HepG2 (cell line): ENCODE measurements around the gene RIPOR1. TPM values are rescaled to one million over a fixed set of nuclear protein-coding genes. Genes with fewer than 3 reads are reported as not detected.

Source experiments
- ATF2 ChIP-seq: sonication (generic); formaldehyde crosslinking; IDR thresholded peaks from 2 replicates; pipeline ENCODE4 v1.4.0; 2020; ENCODE audit warnings: missing genetic modification reagents
- DMAP1 ChIP-seq: IDR thresholded peaks from 2 replicates; pipeline ENCODE4 v1.6.1; 2016
- ELF4 ChIP-seq: sonication (generic); formaldehyde crosslinking; IDR thresholded peaks from 2 replicates; pipeline ENCODE4 v1.5.0; 2020; ENCODE audit warnings: missing genetic modification reagents, mild to moderate bottlenecking, moderate library complexity, borderline replicate concordance
- HNRNPUL1 ChIP-seq: fragments of 200-400 bp; formaldehyde crosslinking; IDR thresholded peaks from 2 replicates; pipeline ENCODE4 v1.6.1; 2017; ENCODE audit warnings: low read depth, mild to moderate bottlenecking, low read length, moderate library complexity
- MEF2D ChIP-seq: sonication (generic); formaldehyde crosslinking; IDR thresholded peaks from 2 replicates; pipeline ENCODE4 v1.5.1; 2020; ENCODE audit warnings: mild to moderate bottlenecking, missing genetic modification reagents
- PATZ1 ChIP-seq: sonication (generic); formaldehyde crosslinking; IDR thresholded peaks from 2 replicates; pipeline ENCODE4 v1.4.0; 2020; ENCODE audit warnings: missing genetic modification reagents
- PLSCR1 ChIP-seq: sonication (generic); formaldehyde crosslinking; IDR thresholded peaks from 2 replicates; pipeline ENCODE4 v1.5.0; 2020; ENCODE audit warnings: missing genetic modification reagents, mild to moderate bottlenecking, borderline replicate concordance
- RBM22 ChIP-seq: fragments of 200-400 bp; formaldehyde crosslinking; optimal IDR thresholded peaks from 2 replicates; pipeline ENCODE3; 2017; ENCODE audit warnings: mild to moderate bottlenecking, low read length, moderate library complexity
- TAF1 ChIP-seq: sonication (generic); formaldehyde crosslinking; IDR thresholded peaks from 2 replicates; pipeline ENCODE4 v1.4.0; 2020; ENCODE audit warnings: missing genetic modification reagents
- ZFP90 ChIP-seq: sonication (generic); formaldehyde crosslinking; IDR thresholded peaks from 2 replicates; pipeline ENCODE4 v1.8.0; 2022; ENCODE audit warnings: missing genetic modification reagents, mild to moderate bottlenecking, inconsistent platforms, borderline replicate concordance
- ZNF276 ChIP-seq: sonication (generic); formaldehyde crosslinking; IDR thresholded peaks from 2 replicates; pipeline ENCODE4 v1.4.0; 2020; ENCODE audit warnings: mild to moderate bottlenecking, low read depth, missing genetic modification reagents
- ZNF619 ChIP-seq: sonication (generic); formaldehyde crosslinking; IDR thresholded peaks from 2 replicates; pipeline ENCODE4 v1.4.0; 2020; ENCODE audit warnings: mild to moderate bottlenecking, missing genetic modification reagents
- ZNF644 ChIP-seq: IDR thresholded peaks from 2 replicates; pipeline ENCODE4 v1.6.1; 2016; ENCODE audit warnings: low read depth
- ZNF660 ChIP-seq: sonication (generic); formaldehyde crosslinking; IDR thresholded peaks from 2 replicates; pipeline ENCODE4 v1.5.1; 2020; ENCODE audit warnings: mild to moderate bottlenecking, low read depth, missing genetic modification reagents, borderline replicate concordance
- ZNF678 ChIP-seq: sonication (generic); formaldehyde crosslinking; IDR thresholded peaks from 2 replicates; pipeline ENCODE4 v1.4.0; 2020; ENCODE audit warnings: mild to moderate bottlenecking, missing genetic modification reagents
- polyA plus RNA-seq, 8 experiments: library from polyadenylated mRNA; depleted of rRNA in 3 of 8; stranded (reverse) in 7 of 8; unstranded in 1 of 8; fragments of >200 nt; fragmentation: Illumina TruSeq in 4 of 8; extraction: Trizol in 4 of 8; gene quantifications; 2 replicates each; pipeline versions ENCODE4 v1.2.1 to v1.2.3, GENCODE V29; 2011 to 2016; ENCODE audit warnings: low read depth in 4 of 8, missing spikeins in 1 of 8, mixed read lengths in 1 of 8; ENCODE audit not compliant: insufficient read depth in 1 of 8
- total RNA-seq, 5 experiments: library from RNA; depleted of rRNA; stranded (reverse); fragments of >200 nt; fragmentation: Illumina TruSeq; extraction: Trizol; gene quantifications; 2 replicates each; pipeline ENCODE4 v1.2.3, GENCODE V29; 2016; ENCODE audit warnings: low read depth in 1 of 5
- TF ChIP-seq, protein P1 (sequence below): IDR thresholded peaks from 2 replicates; pipeline ENCODE4 v1.6.1; 2016; ENCODE audit warnings: low read depth, missing genetic modification reagents, missing compliant biosample characterization

Gene RIPOR1
- total and polyA plus RNA-seq, 2 of the 13 experiments (the other 11 are each of a cell fraction or from before 2014, with no cell fraction given): 4.6 to 8.1 TPM

- TF ChIP-seq MEF2D: no peak
- 0 out of 2 replicates have a peak, but pooled peaks have one; percentile 50 for TF ChIP-seq ZNF644 (CRISPR knock-in tag)
- TF ChIP-seq ZFP90 (CRISPR knock-in tag): no peak
- no peak for TF ChIP-seq PLSCR1 (CRISPR knock-in tag)
- TF ChIP-seq, protein P1, sequence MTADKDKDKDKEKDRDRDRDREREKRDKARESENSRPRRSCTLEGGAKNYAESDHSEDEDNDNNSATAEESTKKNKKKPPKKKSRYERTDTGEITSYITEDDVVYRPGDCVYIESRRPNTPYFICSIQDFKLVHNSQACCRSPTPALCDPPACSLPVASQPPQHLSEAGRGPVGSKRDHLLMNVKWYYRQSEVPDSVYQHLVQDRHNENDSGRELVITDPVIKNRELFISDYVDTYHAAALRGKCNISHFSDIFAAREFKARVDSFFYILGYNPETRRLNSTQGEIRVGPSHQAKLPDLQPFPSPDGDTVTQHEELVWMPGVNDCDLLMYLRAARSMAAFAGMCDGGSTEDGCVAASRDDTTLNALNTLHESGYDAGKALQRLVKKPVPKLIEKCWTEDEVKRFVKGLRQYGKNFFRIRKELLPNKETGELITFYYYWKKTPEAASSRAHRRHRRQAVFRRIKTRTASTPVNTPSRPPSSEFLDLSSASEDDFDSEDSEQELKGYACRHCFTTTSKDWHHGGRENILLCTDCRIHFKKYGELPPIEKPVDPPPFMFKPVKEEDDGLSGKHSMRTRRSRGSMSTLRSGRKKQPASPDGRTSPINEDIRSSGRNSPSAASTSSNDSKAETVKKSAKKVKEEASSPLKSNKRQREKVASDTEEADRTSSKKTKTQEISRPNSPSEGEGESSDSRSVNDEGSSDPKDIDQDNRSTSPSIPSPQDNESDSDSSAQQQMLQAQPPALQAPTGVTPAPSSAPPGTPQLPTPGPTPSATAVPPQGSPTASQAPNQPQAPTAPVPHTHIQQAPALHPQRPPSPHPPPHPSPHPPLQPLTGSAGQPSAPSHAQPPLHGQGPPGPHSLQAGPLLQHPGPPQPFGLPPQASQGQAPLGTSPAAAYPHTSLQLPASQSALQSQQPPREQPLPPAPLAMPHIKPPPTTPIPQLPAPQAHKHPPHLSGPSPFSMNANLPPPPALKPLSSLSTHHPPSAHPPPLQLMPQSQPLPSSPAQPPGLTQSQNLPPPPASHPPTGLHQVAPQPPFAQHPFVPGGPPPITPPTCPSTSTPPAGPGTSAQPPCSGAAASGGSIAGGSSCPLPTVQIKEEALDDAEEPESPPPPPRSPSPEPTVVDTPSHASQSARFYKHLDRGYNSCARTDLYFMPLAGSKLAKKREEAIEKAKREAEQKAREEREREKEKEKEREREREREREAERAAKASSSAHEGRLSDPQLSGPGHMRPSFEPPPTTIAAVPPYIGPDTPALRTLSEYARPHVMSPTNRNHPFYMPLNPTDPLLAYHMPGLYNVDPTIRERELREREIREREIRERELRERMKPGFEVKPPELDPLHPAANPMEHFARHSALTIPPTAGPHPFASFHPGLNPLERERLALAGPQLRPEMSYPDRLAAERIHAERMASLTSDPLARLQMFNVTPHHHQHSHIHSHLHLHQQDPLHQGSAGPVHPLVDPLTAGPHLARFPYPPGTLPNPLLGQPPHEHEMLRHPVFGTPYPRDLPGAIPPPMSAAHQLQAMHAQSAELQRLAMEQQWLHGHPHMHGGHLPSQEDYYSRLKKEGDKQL (CRISPR knock-in tag): no peak
- no peak for TF ChIP-seq ELF4 (CRISPR knock-in tag)
- TF ChIP-seq ZNF619 (CRISPR knock-in tag): 0 out of 2 replicates have a peak, but pooled peaks have one; percentile 65
- TF ChIP-seq ZNF660 (CRISPR knock-in tag): no peak
- peak; percentile 33; the same call in 1 of the 2 replicates for TF ChIP-seq DMAP1
- TF ChIP-seq ATF2 (CRISPR knock-in tag): no peak
- no peak for TF ChIP-seq ZNF678 (CRISPR knock-in tag)
- TF ChIP-seq TAF1 (CRISPR knock-in tag): no peak
- no peak for TF ChIP-seq RBM22
- peak; percentile 72 for TF ChIP-seq PATZ1 (CRISPR knock-in tag)
- TF ChIP-seq HNRNPUL1: no peak
- TF ChIP-seq ZNF276: no peak
Observed at GRCh38 chr16:67528222-67528869, at the start of gene RIPOR1 (continued).
